Astrocyte (in vitro differentiated cells and primary cell): ENCODE measurements around the gene CPNE6.

ENCODE experiments used
- CTCF ChIP-seq: IDR thresholded peaks from 2 replicates; pipeline ENCODE4 v1.5.1; 2011; ENCODE audit warnings: low read depth, mild to moderate bottlenecking, inconsistent platforms, low read length, moderate library complexity; ENCODE audit not compliant: insufficient read depth
- EZH2 ChIP-seq: IDR thresholded peaks from 2 replicates; pipeline ENCODE4 v1.6.1; 2012; ENCODE audit warnings: mild to moderate bottlenecking, low read length, inconsistent platforms; ENCODE audit not compliant: insufficient read depth

- TF ChIP-seq CTCF (no peak), EZH2 (no peak)
These were observed 6.0 kb upstream of the CPNE6 start for GRCh38 chr14:24065408-24065807.
